Measurements from ENCODE around the gene C3orf49. TPM values are rescaled to one million over a fixed set of nuclear protein-coding genes. Genes with fewer than 3 reads are reported as not detected.

C3orf49 gene
- total RNA-seq, 1 donor from 2014 or later, result not detected

GRCh38 chr3:63896332-63897030 lies 77.4 kb downstream of the C3orf49 start:
- H3K36me3 Mint-ChIP-seq (ENCODE audit: low read depth, unreplicated experiment), result peaks cover 10% of the 10 kb centered on the region

More at GRCh38 chr3:63896332-63897030, 77.4 kb downstream of the C3orf49 start:
- TF ChIP-seq, protein P1, sequence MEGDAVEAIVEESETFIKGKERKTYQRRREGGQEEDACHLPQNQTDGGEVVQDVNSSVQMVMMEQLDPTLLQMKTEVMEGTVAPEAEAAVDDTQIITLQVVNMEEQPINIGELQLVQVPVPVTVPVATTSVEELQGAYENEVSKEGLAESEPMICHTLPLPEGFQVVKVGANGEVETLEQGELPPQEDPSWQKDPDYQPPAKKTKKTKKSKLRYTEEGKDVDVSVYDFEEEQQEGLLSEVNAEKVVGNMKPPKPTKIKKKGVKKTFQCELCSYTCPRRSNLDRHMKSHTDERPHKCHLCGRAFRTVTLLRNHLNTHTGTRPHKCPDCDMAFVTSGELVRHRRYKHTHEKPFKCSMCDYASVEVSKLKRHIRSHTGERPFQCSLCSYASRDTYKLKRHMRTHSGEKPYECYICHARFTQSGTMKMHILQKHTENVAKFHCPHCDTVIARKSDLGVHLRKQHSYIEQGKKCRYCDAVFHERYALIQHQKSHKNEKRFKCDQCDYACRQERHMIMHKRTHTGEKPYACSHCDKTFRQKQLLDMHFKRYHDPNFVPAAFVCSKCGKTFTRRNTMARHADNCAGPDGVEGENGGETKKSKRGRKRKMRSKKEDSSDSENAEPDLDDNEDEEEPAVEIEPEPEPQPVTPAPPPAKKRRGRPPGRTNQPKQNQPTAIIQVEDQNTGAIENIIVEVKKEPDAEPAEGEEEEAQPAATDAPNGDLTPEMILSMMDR (IDR thresholded peaks at IDR 0.05; ENCODE audit: insufficient read depth, low read depth, low read length), result no peak
- no peak for TF ChIP-seq EZH2 (IDR thresholded peaks at IDR 0.05; ENCODE audit: insufficient read depth, low read length)
- H3K36me3 ChIP-seq (ENCODE audit: insufficient read depth, low read length), result peaks cover 6% of the 10 kb centered on the region
- no peak for DNase-seq (ENCODE audit: low read depth)
- H3K4me3 Mint-ChIP-seq (ENCODE audit: unreplicated experiment), result no peak overlapping the region
- H3K27ac ChIP-seq (ENCODE audit: low read depth, low read length), result no peak overlapping the region
- no peak overlapping the region for H3K27ac Mint-ChIP-seq (ENCODE audit: unreplicated experiment)
- peaks cover 6% of the 10 kb centered on the region for H3K79me2 ChIP-seq (ENCODE audit: insufficient read depth, low read length)
- H3K27me3 ChIP-seq (ENCODE audit: insufficient read depth, low read length), result no peaks in the 10 kb centered on the region
- H3K4me3 ChIP-seq (ENCODE audit: insufficient read depth, low read depth, low read length), result no peak overlapping the region
- peaks cover 15% of the 10 kb centered on the region for H3K4me1 Mint-ChIP-seq (ENCODE audit: low read depth, unreplicated experiment)
- H3K9me3 ChIP-seq (ENCODE audit: insufficient read depth, low read depth, low read length), result no peaks in the 10 kb centered on the region
- H2AFZ ChIP-seq (ENCODE audit: low read depth, low read length), result no peak overlapping the region
- H4K20me1 ChIP-seq (ENCODE audit: insufficient read depth, low read length), result peaks cover 44% of the 10 kb centered on the region
- peak; percentile 65 for FAIRE-seq
- no peak overlapping the region for H3K4me2 ChIP-seq (ENCODE audit: low read length)
- H3K4me1 ChIP-seq (ENCODE audit: insufficient read depth, low read length), result no peaks in the 10 kb centered on the region
- H3K9me3 Mint-ChIP-seq (ENCODE audit: unreplicated experiment), result no peaks in the 10 kb centered on the region
- no peaks in the 10 kb centered on the region for H3K27me3 Mint-ChIP-seq (ENCODE audit: low read depth, unreplicated experiment)
- no peak overlapping the region for H3K9ac ChIP-seq (ENCODE audit: low read length)

Other genes starting within 250 kb of the C3orf49 start
- gene SNTN, start 166.6 kb upstream of the C3orf49 start, total RNA-seq, result not detected in 2 replicates
- gene THOC7, start 44.5 kb downstream of the C3orf49 start, total RNA-seq, result 56.9 and 61.6 TPM in 2 replicates
- gene ATXN7, start 44.6 kb downstream of the C3orf49 start, total RNA-seq, result 17.6 and 19.2 TPM in 2 replicates
- gene SCAANT1, start 93.1 kb downstream of the C3orf49 start, total RNA-seq, result not detected in 2 replicates
- 88.7 and 89.7 TPM in 2 replicates for gene PSMD6, start 204.2 kb downstream of the C3orf49 start, total RNA-seq